Mesothelial cell of epicardium (in vitro differentiated cells): ENCODE data around the gene EHMT1. TPM values are rescaled to one million over a fixed set of nuclear protein-coding genes. Genes with fewer than 3 reads are reported as not detected.

Source experiments
- DNase-seq, 2 experiments: peaks; one replicate each; pipeline ENCODE4 v3.0.0; 2021; ENCODE audit warnings: low spot score in 2 of 2; ENCODE audit not compliant: unreplicated experiment in 2 of 2
- H3K27ac Mint-ChIP-seq: 2 replicates; pipeline ENCODE4 v1.8.0; 2021; ENCODE audit warnings: mixed read lengths
- H3K27me3 Mint-ChIP-seq: 2 replicates; pipeline ENCODE4 v1.8.0; 2021; ENCODE audit warnings: low read depth, mixed read lengths
- H3K36me3 Mint-ChIP-seq: 2 replicates; pipeline ENCODE4 v1.8.0; 2021; ENCODE audit warnings: mixed read lengths
- H3K4me1 Mint-ChIP-seq: 2 replicates; pipeline ENCODE4 v1.8.0; 2021; ENCODE audit warnings: mixed read lengths
- H3K4me3 Mint-ChIP-seq: 2 replicates; pipeline ENCODE4 v1.8.0; 2021; ENCODE audit warnings: mild to moderate bottlenecking, moderate library complexity, mixed read lengths
- H3K9me3 Mint-ChIP-seq: 2 replicates; pipeline ENCODE4 v1.8.0; 2021; ENCODE audit warnings: mixed read lengths
- CTCF ChIP-seq: fragments of 200-600 bp; sonication (generic); IDR thresholded peaks from one replicate; pipeline ENCODE4 v1.5.0; 2021; ENCODE audit warnings: antibody characterized with exemption; ENCODE audit not compliant: unreplicated experiment
- total RNA-seq: library from RNA; stranded (reverse); gene quantifications from 3 replicates; pipeline ENCODE4 v1.2.1, GENCODE V29; 2021

EHMT1 gene
- total RNA-seq, 1 donor from 2014 or later, result 147 TPM

GRCh38 chr9:137797206-137798120 lies 178.7 kb downstream of the EHMT1 start:
- peaks cover 60% of the 10 kb centered on the region for H3K36me3 Mint-ChIP-seq

DNA sequence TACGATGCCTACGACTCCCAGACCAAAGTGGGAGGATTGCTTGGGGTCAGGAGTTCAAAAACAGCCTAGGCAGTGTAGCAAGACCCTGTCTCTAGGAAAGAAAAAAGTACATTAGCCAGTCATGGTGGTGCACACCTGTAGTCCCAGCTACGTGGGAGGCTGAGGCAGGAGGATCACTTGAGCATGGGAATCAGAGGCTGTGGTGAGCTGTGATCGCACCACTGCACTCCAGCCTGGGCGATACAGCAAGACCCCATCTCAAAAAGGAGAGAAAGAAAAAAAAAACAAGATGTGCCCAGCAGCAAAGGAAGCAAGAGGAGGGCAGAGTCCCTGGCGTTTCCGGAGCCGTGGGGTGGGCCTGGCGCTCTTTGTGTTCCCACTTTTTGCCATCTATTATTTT lies 179.3 kb downstream of the EHMT1 start:
- no peak overlapping the region for H3K27ac Mint-ChIP-seq
- no peaks in the 10 kb centered on the region for H3K9me3 Mint-ChIP-seq
- H3K27me3 Mint-ChIP-seq, result no peaks in the 10 kb centered on the region
- TF ChIP-seq CTCF, result no peak
- no peaks in the 10 kb centered on the region for H3K4me1 Mint-ChIP-seq
- peaks cover 59% of the 10 kb centered on the region for H3K36me3 Mint-ChIP-seq
- H3K4me3 Mint-ChIP-seq, result no peak overlapping the region
- no peak for DNase-seq

More at GRCh38 chr9:137797206-137798120, 178.7 kb downstream of the EHMT1 start:
- no peaks in the 10 kb centered on the region for H3K4me1 Mint-ChIP-seq
- no peaks in the 10 kb centered on the region for H3K9me3 Mint-ChIP-seq
- DNase-seq, result no peak
- H3K27me3 Mint-ChIP-seq, result no peaks in the 10 kb centered on the region
- H3K27ac Mint-ChIP-seq, result no peak overlapping the region
- H3K4me3 Mint-ChIP-seq, result no peak overlapping the region
- TF ChIP-seq CTCF, result no peak

DNA sequence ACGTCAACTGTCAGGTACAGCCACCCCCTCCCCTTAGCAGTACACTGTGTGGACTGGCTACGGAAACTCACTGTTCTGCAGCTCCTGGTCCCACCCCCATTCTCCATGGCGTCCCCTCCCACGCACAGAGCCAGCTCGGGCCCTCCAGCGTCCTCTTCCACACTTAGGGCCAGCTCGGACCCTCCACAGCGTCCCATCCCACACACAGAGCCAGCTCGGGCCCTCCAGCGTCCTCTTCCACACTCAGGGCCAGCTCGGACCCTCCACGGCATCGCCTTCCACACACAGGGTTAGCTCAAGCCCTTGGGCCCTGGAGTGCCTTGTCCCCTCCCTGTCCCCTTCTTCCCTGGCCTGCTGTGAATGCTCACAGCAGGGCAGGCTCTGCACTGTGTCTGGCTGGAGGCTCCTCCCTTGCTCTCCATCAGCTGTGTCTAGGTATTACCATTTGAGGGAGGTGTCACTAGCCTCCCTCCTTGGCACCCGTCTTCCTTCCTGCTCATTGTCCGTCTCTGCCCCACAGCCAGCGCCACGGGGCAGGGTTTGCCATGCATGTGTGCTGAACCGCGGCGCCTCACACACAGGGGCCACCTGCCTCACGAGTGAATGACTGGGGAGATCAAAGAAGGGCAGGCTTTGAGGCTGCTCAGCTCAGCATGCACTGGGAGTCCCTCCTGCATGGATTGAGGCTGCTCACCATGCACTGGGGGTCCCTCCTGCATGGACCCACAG lies 180.3 kb downstream of the EHMT1 start:
- H3K4me1 Mint-ChIP-seq, result no peaks in the 10 kb centered on the region
- peaks cover 59% of the 10 kb centered on the region for H3K36me3 Mint-ChIP-seq
- H3K27ac Mint-ChIP-seq, result no peak overlapping the region
- peaks cover 4% of the 10 kb centered on the region for H3K9me3 Mint-ChIP-seq
- no peak overlapping the region for H3K4me3 Mint-ChIP-seq
- DNase-seq, result no peak
- H3K27me3 Mint-ChIP-seq, result no peaks in the 10 kb centered on the region
- no peak for TF ChIP-seq CTCF

DNA sequence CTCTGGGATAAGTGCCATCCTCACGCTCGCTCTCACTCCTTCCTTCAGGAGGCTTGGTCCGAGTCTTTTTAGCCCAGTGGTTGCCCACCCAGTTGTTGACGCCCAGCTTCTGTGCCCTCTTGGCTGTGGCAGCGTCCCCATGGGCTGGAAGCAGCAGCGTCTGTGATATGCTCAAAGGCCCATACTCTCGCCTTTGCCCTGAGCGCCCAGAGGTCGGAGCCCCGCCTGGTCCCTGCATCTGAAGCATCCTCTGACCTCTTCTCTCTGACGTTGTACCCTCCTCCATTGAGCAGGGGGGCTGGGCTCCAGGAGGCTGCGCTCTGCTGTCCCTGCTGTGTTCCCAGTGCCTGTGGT lies 180.8 kb downstream of the EHMT1 start:
- no peak for DNase-seq
- no peaks in the 10 kb centered on the region for H3K4me1 Mint-ChIP-seq
- no peak overlapping the region for H3K4me3 Mint-ChIP-seq
- H3K36me3 Mint-ChIP-seq, result peaks cover 62% of the 10 kb centered on the region
- no peak overlapping the region for H3K27ac Mint-ChIP-seq
- peaks cover 10% of the 10 kb centered on the region for H3K9me3 Mint-ChIP-seq
- H3K27me3 Mint-ChIP-seq, result no peaks in the 10 kb centered on the region
- no peak for TF ChIP-seq CTCF

DNA sequence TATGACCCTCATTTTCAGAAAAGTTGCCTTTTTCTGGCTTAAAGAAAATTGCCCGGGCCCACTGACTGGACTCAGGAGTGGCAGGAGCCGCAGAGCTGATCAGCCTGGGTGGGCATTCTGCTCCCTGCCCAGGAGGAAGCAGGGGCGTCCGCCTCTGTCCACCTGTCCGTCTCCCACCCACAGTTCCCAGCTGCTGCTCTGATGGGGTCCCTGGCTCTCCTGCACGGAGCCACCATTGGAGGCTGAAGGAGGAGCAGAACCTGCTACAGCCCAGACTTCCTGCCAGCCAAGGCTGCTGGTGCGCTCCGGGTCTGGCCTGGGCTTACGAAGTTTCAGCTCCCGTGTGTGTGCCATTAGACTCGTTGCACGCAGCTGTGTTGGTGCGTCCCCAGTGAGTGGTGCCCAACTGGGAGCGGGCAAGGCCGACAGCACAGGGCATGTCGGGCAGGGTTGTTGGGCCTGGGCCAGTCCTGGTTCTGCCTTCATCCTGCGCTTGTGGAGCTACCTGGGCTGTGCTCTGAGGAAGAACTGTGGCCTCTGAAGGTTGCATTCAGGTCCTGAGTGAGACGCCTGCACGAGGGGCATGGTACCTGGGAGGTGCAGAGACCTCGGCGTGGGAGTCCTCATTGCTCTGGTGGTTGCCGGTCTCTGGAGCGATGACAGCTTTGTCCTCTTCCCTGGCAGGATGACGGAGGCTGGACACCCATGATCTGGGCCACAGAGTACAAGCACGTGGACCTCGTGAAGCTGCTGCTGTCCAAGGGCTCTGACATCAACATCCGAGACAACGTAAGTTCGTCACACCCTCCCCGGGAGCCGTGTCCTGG lies 181.6 kb downstream of the EHMT1 start:
- DNase-seq, result no peak
- Mint-ChIP-seq H3K27me3 (no peaks in the 10 kb centered on the region), H3K27ac (no peak overlapping the region), H3K4me3 (no peak overlapping the region), H3K9me3 (peaks cover 18% of the 10 kb centered on the region), H3K36me3 (peaks cover 64% of the 10 kb centered on the region), H3K4me1 (no peaks in the 10 kb centered on the region)
- no peak for TF ChIP-seq CTCF
